Adrenal gland (tissue), 12 donors: ENCODE measurements around the gene IL10RB. TPM values are rescaled to one million over a fixed set of nuclear protein-coding genes. Genes with fewer than 3 reads are reported as not detected.

Experiments
- DNase-seq, 7 donors: peaks; one replicate each; pipeline ENCODE4 v3.0.0-alpha.2; 2019 to 2020
- H3K27ac ChIP-seq, 5 donors: fragments of 200-600 bp; sonication (generic) in 4 of 5; 1 replicate in 3 of 5; 2 replicates in 2 of 5; pipeline versions ENCODE4 v1.5.1 to v1.8.0; 2016 to 2020; ENCODE audit warnings: mild to moderate bottlenecking in 1 of 5
- H3K27me3 ChIP-seq: fragments of 200-600 bp; 2 replicates; pipeline ENCODE4 v1.8.0; 2021
- H3K36me3 ChIP-seq, 2 donors: fragments of 200-600 bp; replicated peaks in 1 of 2; 1 replicate in 1 of 2; 2 replicates in 1 of 2; pipeline versions ENCODE4 v1.5.1 to v1.8.0; 2018 to 2022
- H3K4me1 ChIP-seq, 2 donors: fragments of 200-600 bp; replicated peaks in 1 of 2; 1 replicate in 1 of 2; 2 replicates in 1 of 2; pipeline versions ENCODE4 v1.5.1 to v1.8.0; 2018 to 2021
- H3K4me3 ChIP-seq, 4 donors: fragments of 200-600 bp; sonication (generic) in 3 of 4; one replicate each; pipeline ENCODE4 v1.5.1; 2016 to 2018
- H3K9me3 ChIP-seq, 3 donors: fragments of 200-600 bp; sonication (generic) in 1 of 3; replicated peaks in 1 of 3; 1 replicate in 2 of 3; 2 replicates in 1 of 3; pipeline versions ENCODE4 v1.5.1 to v1.8.0; 2016 to 2021
- POLR2A ChIP-seq, 2 donors: fragments of 450-650 bp; IDR thresholded peaks; one replicate each; pipeline ENCODE4 v1.6.1; 2017; ENCODE audit warnings: antibody characterized with exemption in 2 of 2, mild to moderate bottlenecking in 2 of 2, moderate library complexity in 1 of 2
- WGBS, 4 donors: extraction: QIAGEN DNeasy Blood & Tissue Kit in 2 of 4; methylation state at CpG; one replicate each; pipeline versions ENCODE4 v1.1.5 to v1.1.7; 2013 to 2017; 5-methylcytosine and 5-hydroxymethylcytosine counted together
- intact Hi-C, 2 donors: fragments of 100-400 bp; cut with DNase I; formaldehyde crosslinking; loops; one replicate each; pipeline versions ENCODE4 v1.14.1 to v1.15.0; 2022 to 2023
- polyA plus RNA-seq, 3 donors: library from polyadenylated mRNA; stranded (reverse); fragments of 200-250 nt in 2 of 3; fragments of 350-450 nt in 1 of 3; fragmentation: Illumina TruSeq in 1 of 3; extraction: RNeasy Lipid Tissue Mini Kit (QIAGEN cat#74804) in 1 of 3; gene quantifications; one replicate each; pipeline ENCODE4 v1.2.3, GENCODE V29; 2013 to 2014
- total RNA-seq, 9 donors: library from RNA; depleted of rRNA in 4 of 9; stranded (reverse); fragments of >200 nt in 4 of 9; fragments of 120-200 nt in 1 of 9; fragmentation: NEBNext Ultra II Directional in 1 of 9; extraction: Animal tissue kit (Norgen Biotek cat#: 25700) in 1 of 9; gene quantifications; one replicate each; pipeline versions ENCODE4 v1.1.0 to v1.2.4, GENCODE V29; 2013 to 2023
- TF ChIP-seq, protein P1 (sequence below), 6 experiments: fragments of 450-650 bp in 4 of 6; fragments of 200-600 bp in 2 of 6; sonication (generic) in 1 of 6; IDR thresholded peaks; 1 replicate in 5 of 6; 2 replicates in 1 of 6; pipeline versions ENCODE4 v1.5.1 to v1.8.0; 2016 to 2021; ENCODE audit warnings: antibody characterized with exemption in 6 of 6, mild to moderate bottlenecking in 2 of 6, moderate library complexity in 1 of 6
- donor health status: healthy with polysubstance abuse.
- donor health status: Bipolar disorder and iron deficiency.
- donor health status: DM: yes; HTN: yes; CAD: no.
- donor health status: DM: no; HTN: no; CAD: no.
- donor health status: DM: no; HTN: no; CAD: no.
- donor health status: DM: yes; HTN: yes; CAD: no.

IL10RB gene
- total and polyA plus RNA-seq, 12 donors: 14.7 to 55.0 (median 26.9) TPM

DNA sequence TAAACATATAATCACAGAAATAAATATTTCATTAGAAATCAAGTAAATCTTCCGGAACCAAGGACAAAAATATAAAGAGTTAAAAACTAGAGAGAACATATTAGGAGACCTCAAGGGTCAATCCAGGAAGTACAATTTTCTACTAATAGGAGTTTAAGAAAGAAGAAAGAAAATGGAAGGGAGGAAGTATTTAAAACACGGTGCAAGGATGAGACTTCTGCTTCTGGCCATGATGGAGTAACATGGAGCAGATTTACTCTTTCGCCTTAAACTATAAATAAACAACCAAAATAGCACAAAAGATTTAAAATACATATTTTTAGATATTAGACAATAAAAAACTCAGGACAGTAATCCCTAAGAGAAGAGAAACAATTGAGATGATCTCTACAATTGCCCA is 46.0 kb downstream of the IL10RB start:
- TF ChIP-seq POLR2A (IDR thresholded peaks at IDR 0.05): no peak
- TF ChIP-seq, protein P1, sequence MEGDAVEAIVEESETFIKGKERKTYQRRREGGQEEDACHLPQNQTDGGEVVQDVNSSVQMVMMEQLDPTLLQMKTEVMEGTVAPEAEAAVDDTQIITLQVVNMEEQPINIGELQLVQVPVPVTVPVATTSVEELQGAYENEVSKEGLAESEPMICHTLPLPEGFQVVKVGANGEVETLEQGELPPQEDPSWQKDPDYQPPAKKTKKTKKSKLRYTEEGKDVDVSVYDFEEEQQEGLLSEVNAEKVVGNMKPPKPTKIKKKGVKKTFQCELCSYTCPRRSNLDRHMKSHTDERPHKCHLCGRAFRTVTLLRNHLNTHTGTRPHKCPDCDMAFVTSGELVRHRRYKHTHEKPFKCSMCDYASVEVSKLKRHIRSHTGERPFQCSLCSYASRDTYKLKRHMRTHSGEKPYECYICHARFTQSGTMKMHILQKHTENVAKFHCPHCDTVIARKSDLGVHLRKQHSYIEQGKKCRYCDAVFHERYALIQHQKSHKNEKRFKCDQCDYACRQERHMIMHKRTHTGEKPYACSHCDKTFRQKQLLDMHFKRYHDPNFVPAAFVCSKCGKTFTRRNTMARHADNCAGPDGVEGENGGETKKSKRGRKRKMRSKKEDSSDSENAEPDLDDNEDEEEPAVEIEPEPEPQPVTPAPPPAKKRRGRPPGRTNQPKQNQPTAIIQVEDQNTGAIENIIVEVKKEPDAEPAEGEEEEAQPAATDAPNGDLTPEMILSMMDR (IDR thresholded peaks at IDR 0.05): no peak

GRCh38 chr21:33313183-33313582 is 47.0 kb downstream of the IL10RB start:
- Histone ChIP-seq H3K4me1 (no peaks in the 10 kb centered on the region), H3K36me3 (no peaks in the 10 kb centered on the region), H3K4me3 (no peak overlapping the region), H3K27ac (no peak overlapping the region), H3K27me3 (no peaks in the 10 kb centered on the region), H3K9me3 (no peaks in the 10 kb centered on the region)
- no peak for TF ChIP-seq POLR2A (IDR thresholded peaks at IDR 0.05)
- TF ChIP-seq, protein P1 (IDR thresholded peaks at IDR 0.05): no peak
- no peak for DNase-seq
- WGBS, 4 donors: 92 to 100% (median 98%) methylated on average over 1 of the region's 1 CpG
- intact Hi-C loops: no loop called here

More for the DNA sequence above, 46.0 kb downstream of the IL10RB start:
- DNase-seq: no peak
- WGBS, 4 donors: 80 to 89% (median 85%) methylated on average over 3 of the region's 3 CpGs
- no peak overlapping the region for H3K27ac ChIP-seq
- H3K9me3 ChIP-seq: no peaks in the 10 kb centered on the region
- intact Hi-C loops: no loop called here
- no peaks in the 10 kb centered on the region for H3K36me3 ChIP-seq
- H3K4me1 ChIP-seq: no peaks in the 10 kb centered on the region
- H3K4me3 ChIP-seq: no peak overlapping the region
- no peaks in the 10 kb centered on the region for H3K27me3 ChIP-seq

DNA sequence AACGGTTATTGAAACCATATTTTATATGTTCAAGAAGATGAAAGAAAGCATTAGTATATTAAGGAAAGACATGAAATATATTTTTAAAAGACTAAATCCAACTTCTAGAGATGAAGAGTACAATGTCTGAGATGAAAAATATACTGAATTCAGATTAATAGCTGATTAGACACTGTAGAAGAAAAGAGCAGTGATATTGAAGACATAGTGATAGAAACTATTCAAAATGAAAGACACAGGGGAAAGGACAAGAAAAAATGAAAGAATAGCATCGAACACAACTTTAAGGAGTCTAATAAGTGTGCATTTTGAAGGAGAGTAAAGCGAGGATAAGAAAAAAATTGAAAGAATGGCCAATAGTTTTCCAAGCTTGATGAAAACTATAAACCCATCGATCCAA is 47.4 kb downstream of the IL10RB start:
- no peaks in the 10 kb centered on the region for H3K9me3 ChIP-seq
- no peaks in the 10 kb centered on the region for H3K36me3 ChIP-seq
- H3K4me3 ChIP-seq: no peak overlapping the region
- H3K27ac ChIP-seq: no peak overlapping the region
- TF ChIP-seq, protein P1 (IDR thresholded peaks at IDR 0.05): no peak
- TF ChIP-seq POLR2A (IDR thresholded peaks at IDR 0.05): no peak
- H3K4me1 ChIP-seq: no peaks in the 10 kb centered on the region
- 70 to 89% (median 80%) methylated on average over 4 of the region's 4 CpGs for WGBS, 4 donors
- DNase-seq: no peak
- intact Hi-C loops: no loop called here
- H3K27me3 ChIP-seq: no peaks in the 10 kb centered on the region

- DNase-seq: no peak
- TF ChIP-seq, protein P1 (IDR thresholded peaks at IDR 0.05): no peak
- TF ChIP-seq POLR2A (IDR thresholded peaks at IDR 0.05): no peak
- no peak overlapping the region for H3K27ac ChIP-seq
- intact Hi-C loops: no loop called here
- H3K36me3 ChIP-seq: no peaks in the 10 kb centered on the region
- WGBS, 4 donors: 77 to 90% (median 77%) methylated on average over 4 of the region's 4 CpGs
- no peak overlapping the region for H3K4me3 ChIP-seq
- no peaks in the 10 kb centered on the region for H3K9me3 ChIP-seq
- no peaks in the 10 kb centered on the region for H3K27me3 ChIP-seq
- H3K4me1 ChIP-seq: no peaks in the 10 kb centered on the region
Observed at GRCh38 chr21:33314111-33314510, 47.9 kb downstream of the IL10RB start.
